ENCODE data around the gene TRPM1. TPM values are rescaled to one million over a fixed set of nuclear protein-coding genes. Genes with fewer than 3 reads are reported as not detected.

The TRPM1 gene
- total RNA-seq, 1 donor from 2014 or later = not detected

DNA sequence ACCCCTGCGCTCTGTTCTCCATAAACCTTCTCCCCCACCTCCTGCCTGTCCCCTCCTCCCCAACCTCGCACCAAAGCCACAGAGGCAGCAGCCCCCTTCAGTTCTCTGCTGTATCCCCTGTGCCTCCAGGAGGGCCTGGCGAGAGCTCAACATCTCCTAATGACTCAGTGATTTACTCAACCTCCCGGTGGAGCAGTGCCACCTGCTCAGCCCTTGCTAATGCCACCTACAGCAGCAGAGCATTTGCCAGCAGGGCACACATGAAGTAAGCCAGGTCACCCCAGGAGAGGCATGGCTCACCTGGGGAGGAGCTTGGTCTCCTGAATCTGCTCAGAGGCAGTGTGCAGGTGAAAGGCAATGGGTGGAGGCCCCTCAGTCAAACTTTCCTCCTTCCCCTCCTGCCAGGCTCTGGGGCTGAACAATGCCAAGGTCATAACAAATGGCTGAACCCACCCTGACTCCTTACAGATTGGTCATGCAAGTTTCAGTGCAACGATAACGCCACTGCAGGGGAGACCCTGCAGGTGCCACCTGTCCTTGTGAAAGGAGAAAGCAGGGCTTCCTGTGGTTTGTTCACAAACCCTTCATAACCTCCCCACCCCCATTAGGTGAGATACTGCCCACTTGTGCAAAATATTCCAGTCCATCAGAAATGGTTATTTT lies 19.8 kb downstream of the TRPM1 start:
- H3K9me3 Mint-ChIP-seq (ENCODE audit: unreplicated experiment) = no peaks in the 10 kb centered on the region
- peaks cover 4% of the 10 kb centered on the region for H3K27me3 Mint-ChIP-seq (ENCODE audit: unreplicated experiment)
- peak; percentile 59 for DNase-seq (ENCODE audit: extremely low spot score, unreplicated experiment)
- no peaks in the 10 kb centered on the region for H3K36me3 Mint-ChIP-seq (ENCODE audit: unreplicated experiment)
- H3K27ac Mint-ChIP-seq (ENCODE audit: unreplicated experiment) = no peak overlapping the region
- TF ChIP-seq, protein P1, sequence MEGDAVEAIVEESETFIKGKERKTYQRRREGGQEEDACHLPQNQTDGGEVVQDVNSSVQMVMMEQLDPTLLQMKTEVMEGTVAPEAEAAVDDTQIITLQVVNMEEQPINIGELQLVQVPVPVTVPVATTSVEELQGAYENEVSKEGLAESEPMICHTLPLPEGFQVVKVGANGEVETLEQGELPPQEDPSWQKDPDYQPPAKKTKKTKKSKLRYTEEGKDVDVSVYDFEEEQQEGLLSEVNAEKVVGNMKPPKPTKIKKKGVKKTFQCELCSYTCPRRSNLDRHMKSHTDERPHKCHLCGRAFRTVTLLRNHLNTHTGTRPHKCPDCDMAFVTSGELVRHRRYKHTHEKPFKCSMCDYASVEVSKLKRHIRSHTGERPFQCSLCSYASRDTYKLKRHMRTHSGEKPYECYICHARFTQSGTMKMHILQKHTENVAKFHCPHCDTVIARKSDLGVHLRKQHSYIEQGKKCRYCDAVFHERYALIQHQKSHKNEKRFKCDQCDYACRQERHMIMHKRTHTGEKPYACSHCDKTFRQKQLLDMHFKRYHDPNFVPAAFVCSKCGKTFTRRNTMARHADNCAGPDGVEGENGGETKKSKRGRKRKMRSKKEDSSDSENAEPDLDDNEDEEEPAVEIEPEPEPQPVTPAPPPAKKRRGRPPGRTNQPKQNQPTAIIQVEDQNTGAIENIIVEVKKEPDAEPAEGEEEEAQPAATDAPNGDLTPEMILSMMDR (IDR thresholded peaks at IDR 0.05) = no peak
- H3K4me1 Mint-ChIP-seq (ENCODE audit: unreplicated experiment) = peaks cover 8% of the 10 kb centered on the region
- no peak overlapping the region for H3K4me3 Mint-ChIP-seq (ENCODE audit: unreplicated experiment)

DNA sequence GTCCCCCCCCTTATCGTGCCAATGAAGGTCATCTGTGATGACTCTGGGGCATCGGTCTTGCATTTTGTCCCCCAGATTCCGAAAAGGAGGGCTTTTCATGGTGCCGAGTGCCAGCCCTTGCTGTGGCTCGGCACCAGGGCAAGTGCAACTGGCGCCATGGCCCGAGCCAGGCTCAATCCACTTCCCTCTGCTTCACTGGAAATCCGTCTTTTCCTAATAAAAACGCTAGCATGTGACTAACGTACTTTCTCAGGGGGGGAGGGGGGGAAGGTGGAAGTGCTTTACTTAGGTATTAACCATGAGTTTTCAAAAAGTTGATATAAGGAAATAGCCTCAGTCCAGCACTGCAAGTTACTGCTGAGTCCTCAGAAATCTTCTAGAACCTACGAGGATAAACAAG lies 20.5 kb downstream of the TRPM1 start:
- no peaks in the 10 kb centered on the region for H3K9me3 Mint-ChIP-seq (ENCODE audit: unreplicated experiment)
- H3K27ac Mint-ChIP-seq (ENCODE audit: unreplicated experiment) = no peak overlapping the region
- H3K27me3 Mint-ChIP-seq (ENCODE audit: unreplicated experiment) = peaks cover 8% of the 10 kb centered on the region
- peaks cover 8% of the 10 kb centered on the region for H3K4me1 Mint-ChIP-seq (ENCODE audit: unreplicated experiment)
- no peak for DNase-seq (ENCODE audit: extremely low spot score, unreplicated experiment)
- TF ChIP-seq, protein P1 (IDR thresholded peaks at IDR 0.05) = no peak
- H3K36me3 Mint-ChIP-seq (ENCODE audit: unreplicated experiment) = no peaks in the 10 kb centered on the region
- no peak overlapping the region for H3K4me3 Mint-ChIP-seq (ENCODE audit: unreplicated experiment)

DNA sequence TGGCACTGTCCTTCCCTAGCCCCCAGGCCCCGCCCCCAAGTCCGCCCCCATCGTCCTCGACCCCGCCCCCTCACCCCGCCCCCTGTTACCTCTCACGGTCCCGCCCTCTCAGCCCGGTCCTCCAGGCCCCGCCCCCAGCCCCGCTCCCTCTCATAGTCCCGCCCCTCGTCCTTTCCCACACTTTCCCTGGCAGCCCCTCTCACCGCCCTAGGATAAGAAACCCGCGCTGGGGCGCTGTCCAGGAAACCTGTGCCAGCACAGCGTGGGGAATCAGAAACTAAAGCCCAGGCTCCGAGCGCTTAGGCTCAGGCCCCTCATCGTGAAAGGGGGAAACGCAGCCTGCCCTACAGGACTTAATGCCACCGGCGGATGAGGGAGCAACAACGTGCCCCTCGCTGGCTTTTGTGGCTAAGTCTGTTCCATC lies 20.9 kb downstream of the TRPM1 start:
- peak; percentile 82 for DNase-seq (ENCODE audit: extremely low spot score, unreplicated experiment)
- Mint-ChIP-seq H3K36me3 (ENCODE audit: unreplicated experiment) (no peaks in the 10 kb centered on the region), H3K27me3 (ENCODE audit: unreplicated experiment) (peaks cover 8% of the 10 kb centered on the region), H3K27ac (ENCODE audit: unreplicated experiment) (no peak overlapping the region), H3K4me3 (ENCODE audit: unreplicated experiment) (no peak overlapping the region), H3K4me1 (ENCODE audit: unreplicated experiment) (peaks cover 8% of the 10 kb centered on the region), H3K9me3 (ENCODE audit: unreplicated experiment) (no peaks in the 10 kb centered on the region)
- TF ChIP-seq, protein P1 (IDR thresholded peaks at IDR 0.05) = no peak

DNA sequence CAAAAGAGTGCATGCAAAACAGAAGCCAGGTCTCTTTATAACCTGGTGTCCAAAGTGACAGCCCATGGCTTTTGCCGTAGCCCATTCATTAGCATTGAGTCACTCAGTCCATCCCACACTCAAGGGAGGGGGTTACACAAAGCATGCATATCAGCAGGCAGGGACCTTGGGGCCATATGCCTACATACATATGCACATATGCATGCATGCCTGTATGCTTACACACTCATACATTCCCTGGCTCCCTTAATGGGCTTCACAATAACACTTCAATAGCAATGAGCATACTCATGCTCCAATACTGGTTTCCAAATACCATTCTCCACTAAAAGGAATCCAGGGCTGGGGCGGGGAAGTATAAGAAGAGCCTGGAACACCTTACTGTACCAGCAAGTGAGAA lies 22.0 kb downstream of the TRPM1 start:
- Mint-ChIP-seq H3K27me3 (ENCODE audit: unreplicated experiment) (peaks cover 11% of the 10 kb centered on the region), H3K4me3 (ENCODE audit: unreplicated experiment) (no peak overlapping the region), H3K4me1 (ENCODE audit: unreplicated experiment) (peaks cover 8% of the 10 kb centered on the region), H3K9me3 (ENCODE audit: unreplicated experiment) (no peaks in the 10 kb centered on the region), H3K36me3 (ENCODE audit: unreplicated experiment) (no peaks in the 10 kb centered on the region), H3K27ac (ENCODE audit: unreplicated experiment) (no peak overlapping the region)
- DNase-seq (ENCODE audit: extremely low spot score, unreplicated experiment) = peak; percentile 44
- TF ChIP-seq, protein P1 (IDR thresholded peaks at IDR 0.05) = no peak

DNA sequence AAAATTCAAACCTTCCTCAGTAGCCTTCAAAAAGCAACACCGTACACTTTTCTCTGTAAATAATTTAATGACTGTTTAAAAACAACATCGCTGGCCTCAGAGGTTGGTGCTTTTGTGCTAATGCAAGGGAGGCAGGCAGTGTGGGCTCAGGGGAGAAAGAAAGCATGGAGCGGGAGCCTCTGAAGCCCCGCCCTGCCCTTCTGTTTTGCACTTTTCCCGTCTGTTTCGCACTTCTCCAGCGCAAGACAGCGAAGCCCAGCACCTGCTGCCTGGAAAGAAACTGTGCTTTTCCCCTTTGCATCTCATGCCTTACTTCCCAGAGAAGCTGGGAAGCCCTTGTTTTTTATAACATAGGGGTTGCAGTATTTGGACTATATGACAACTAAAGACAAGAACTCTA lies 23.1 kb downstream of the TRPM1 start:
- Mint-ChIP-seq H3K4me1 (ENCODE audit: unreplicated experiment) (no peaks in the 10 kb centered on the region), H3K27ac (ENCODE audit: unreplicated experiment) (no peak overlapping the region), H3K36me3 (ENCODE audit: unreplicated experiment) (no peaks in the 10 kb centered on the region), H3K9me3 (ENCODE audit: unreplicated experiment) (no peaks in the 10 kb centered on the region), H3K4me3 (ENCODE audit: unreplicated experiment) (no peak overlapping the region), H3K27me3 (ENCODE audit: unreplicated experiment) (peaks cover 18% of the 10 kb centered on the region)
- no peak for DNase-seq (ENCODE audit: extremely low spot score, unreplicated experiment)
- TF ChIP-seq, protein P1 (IDR thresholded peaks at IDR 0.05) = no peak

Data from osteocyte (in vitro differentiated cells).